SK-N-SH (cell line): ENCODE results near the gene NDUFS8.
"Not testable (repeated sequence)": the region's sequence is repeated elsewhere in the genome, so short reads cannot be mapped to it uniquely, and the experiment has no call there.

Source experiments
- MAX ChIP-seq: IDR thresholded peaks from 2 replicates; pipeline ENCODE4 v1.4.0; 2012; ENCODE audit warnings: low read depth
- NRF1 ChIP-seq: IDR thresholded peaks from 2 replicates; pipeline ENCODE4 v1.6.1; 2012; ENCODE audit warnings: low read depth, mild to moderate bottlenecking, low read length
- TF ChIP-seq, protein P1 (sequence below): fragments of 200-600 bp; sonication (generic); IDR thresholded peaks from 2 replicates; pipeline ENCODE4 v1.6.1; 2017; ENCODE audit warnings: antibody characterized with exemption, mild to moderate bottlenecking, moderate library complexity

DNA sequence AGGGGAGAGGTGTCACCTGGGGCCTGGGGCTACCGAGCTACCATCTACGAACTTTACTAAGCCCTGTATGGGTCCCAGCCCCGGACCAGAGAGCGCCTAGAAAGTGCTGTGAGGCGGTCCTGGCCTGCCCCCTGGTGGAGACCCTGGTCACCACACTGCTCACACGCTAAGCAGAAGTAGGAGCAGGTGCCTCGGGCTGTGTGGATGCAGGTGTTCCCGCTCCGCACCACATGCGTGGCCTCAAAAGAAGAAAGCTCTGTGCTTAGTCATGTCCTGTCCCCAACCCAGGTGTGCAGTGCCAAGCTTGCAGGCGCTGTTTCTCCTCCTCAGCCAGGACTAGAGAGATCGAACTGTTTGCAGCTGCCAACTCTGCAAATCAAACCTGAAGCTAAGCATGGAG lies 36.7 kb upstream of the NDUFS8 start:
- TF ChIP-seq NRF1, MAX: not testable (repeated sequence)
- TF ChIP-seq, protein P1, sequence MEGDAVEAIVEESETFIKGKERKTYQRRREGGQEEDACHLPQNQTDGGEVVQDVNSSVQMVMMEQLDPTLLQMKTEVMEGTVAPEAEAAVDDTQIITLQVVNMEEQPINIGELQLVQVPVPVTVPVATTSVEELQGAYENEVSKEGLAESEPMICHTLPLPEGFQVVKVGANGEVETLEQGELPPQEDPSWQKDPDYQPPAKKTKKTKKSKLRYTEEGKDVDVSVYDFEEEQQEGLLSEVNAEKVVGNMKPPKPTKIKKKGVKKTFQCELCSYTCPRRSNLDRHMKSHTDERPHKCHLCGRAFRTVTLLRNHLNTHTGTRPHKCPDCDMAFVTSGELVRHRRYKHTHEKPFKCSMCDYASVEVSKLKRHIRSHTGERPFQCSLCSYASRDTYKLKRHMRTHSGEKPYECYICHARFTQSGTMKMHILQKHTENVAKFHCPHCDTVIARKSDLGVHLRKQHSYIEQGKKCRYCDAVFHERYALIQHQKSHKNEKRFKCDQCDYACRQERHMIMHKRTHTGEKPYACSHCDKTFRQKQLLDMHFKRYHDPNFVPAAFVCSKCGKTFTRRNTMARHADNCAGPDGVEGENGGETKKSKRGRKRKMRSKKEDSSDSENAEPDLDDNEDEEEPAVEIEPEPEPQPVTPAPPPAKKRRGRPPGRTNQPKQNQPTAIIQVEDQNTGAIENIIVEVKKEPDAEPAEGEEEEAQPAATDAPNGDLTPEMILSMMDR = peak; percentile 61
